ENCODE measurements around the gene GAGE12D.
"Not testable (repeated sequence)": the region's sequence is repeated elsewhere in the genome, so short reads cannot be mapped to it uniquely, and the experiment has no call there.

GRCh38 chrX:49531877-49532276 lies 9.7 kb upstream of the GAGE12D start, which contains the start of gene GAGE12C:
- TF ChIP-seq, protein P1, sequence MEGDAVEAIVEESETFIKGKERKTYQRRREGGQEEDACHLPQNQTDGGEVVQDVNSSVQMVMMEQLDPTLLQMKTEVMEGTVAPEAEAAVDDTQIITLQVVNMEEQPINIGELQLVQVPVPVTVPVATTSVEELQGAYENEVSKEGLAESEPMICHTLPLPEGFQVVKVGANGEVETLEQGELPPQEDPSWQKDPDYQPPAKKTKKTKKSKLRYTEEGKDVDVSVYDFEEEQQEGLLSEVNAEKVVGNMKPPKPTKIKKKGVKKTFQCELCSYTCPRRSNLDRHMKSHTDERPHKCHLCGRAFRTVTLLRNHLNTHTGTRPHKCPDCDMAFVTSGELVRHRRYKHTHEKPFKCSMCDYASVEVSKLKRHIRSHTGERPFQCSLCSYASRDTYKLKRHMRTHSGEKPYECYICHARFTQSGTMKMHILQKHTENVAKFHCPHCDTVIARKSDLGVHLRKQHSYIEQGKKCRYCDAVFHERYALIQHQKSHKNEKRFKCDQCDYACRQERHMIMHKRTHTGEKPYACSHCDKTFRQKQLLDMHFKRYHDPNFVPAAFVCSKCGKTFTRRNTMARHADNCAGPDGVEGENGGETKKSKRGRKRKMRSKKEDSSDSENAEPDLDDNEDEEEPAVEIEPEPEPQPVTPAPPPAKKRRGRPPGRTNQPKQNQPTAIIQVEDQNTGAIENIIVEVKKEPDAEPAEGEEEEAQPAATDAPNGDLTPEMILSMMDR (IDR thresholded peaks at IDR 0.05; ENCODE audit: low read length), result not testable (repeated sequence)
- TF ChIP-seq EZH2phosphoT487 (IDR thresholded peaks at IDR 0.05; ENCODE audit: low read length); EZH2 (optimal IDR thresholded peaks at IDR 0.05; ENCODE audit: low read depth, low read length): not testable (repeated sequence)

All from MM.1S (cell line).